ENCODE data around the gene DNLZ.
"Not testable (repeated sequence)": the region's sequence is repeated elsewhere in the genome, so short reads cannot be mapped to it uniquely, and the experiment has no call there.

The DNLZ gene

GRCh38 chr9:136354592-136355085 lies 8.9 kb downstream of the DNLZ start:
- Histone ChIP-seq H3K27ac (peak overlapping the region; percentile 12 to 17), H3K36me3 (peaks cover 0 to 46% (median 14%) of the 10 kb centered on the region in 3 donors), H3K27me3 (no peaks in the 10 kb centered on the region), H3K4me1 (peaks cover 0 to 5% (median 2%) of the 10 kb centered on the region in 4 donors), H3K9me3 (no peaks in the 10 kb centered on the region), H3K4me3 (no peak overlapping the region)
- intact Hi-C loops (cut with DNase I; ENCODE audit: low total_unique reads): no loop called here
- no peak for DNase-seq
- TF ChIP-seq CTCF (IDR thresholded peaks at IDR 0.05): no peak

DNA sequence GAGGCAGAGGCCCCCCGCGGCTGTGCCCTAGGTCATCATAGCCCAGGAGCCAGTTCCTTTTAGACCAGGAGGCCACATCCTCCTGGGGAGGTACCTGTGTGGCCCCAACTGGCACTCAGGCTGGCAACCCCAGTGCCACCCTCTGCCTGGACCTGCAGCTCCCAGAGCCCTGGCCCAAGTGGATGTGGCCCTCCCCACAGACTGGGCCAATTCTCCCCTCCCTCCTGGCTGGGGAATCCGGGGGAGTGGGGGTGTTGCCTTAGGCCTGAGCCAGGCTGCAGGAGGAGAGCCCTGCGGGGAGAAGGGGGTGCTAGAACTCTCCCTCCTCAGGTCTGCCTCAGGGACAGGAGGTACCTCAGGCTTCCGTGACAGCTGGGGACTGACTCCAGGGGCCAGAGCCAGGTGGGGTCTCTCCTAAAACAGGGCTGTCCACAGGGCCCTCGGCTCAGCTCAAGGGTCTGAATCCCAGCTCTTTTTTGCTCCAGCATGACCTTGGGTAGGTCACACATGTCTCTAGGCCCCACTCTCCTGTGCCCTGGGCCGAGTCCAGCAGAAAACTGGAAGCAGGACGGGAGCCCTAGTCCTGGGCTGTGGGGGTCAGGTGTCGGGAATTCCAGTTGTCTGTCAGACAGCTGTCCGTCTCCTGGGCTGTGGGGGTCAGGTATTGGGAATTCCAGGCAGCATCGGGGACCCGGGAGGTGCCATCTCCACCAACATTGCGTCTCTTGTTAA lies 9.6 kb downstream of the DNLZ start:
- H3K27me3 ChIP-seq: no peaks in the 10 kb centered on the region
- peak overlapping the region in 1 of 2 donors; percentile 17 for H3K27ac ChIP-seq
- H3K4me3 ChIP-seq: no peak overlapping the region
- H3K9me3 ChIP-seq: no peaks in the 10 kb centered on the region
- peaks cover 0 to 46% (median 21%) of the 10 kb centered on the region in 3 donors for H3K36me3 ChIP-seq
- intact Hi-C loops (cut with DNase I; ENCODE audit: low total_unique reads): no loop called here
- peaks cover 0 to 5% (median 2%) of the 10 kb centered on the region in 4 donors for H3K4me1 ChIP-seq
- TF ChIP-seq CTCF (IDR thresholded peaks at IDR 0.05): no peak
- no peak for DNase-seq

DNA sequence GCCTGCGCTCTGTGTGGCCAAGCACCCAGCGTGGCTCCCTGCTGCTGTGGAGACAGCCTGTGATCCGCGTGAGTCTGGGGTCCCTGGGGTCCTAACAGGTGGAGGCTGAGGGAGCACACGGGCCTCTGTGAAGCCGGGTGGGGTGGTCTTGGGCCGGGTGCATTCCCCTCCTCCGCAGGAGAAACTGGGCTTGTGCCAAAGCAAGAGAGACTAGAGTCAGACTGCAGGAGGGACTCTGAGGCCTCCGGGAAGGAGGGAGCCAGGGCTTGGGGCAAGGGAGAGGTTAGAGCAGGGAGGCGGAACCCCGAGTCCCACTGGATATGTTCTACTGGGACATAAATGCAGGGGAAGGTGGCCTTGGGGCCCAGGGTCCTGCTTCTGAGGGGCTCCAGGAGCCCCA lies 10.5 kb downstream of the DNLZ start:
- no peaks in the 10 kb centered on the region for H3K27me3 ChIP-seq
- no peaks in the 10 kb centered on the region for H3K9me3 ChIP-seq
- no peak for TF ChIP-seq CTCF (IDR thresholded peaks at IDR 0.05)
- peaks cover 0 to 43% (median 23%) of the 10 kb centered on the region in 3 donors for H3K36me3 ChIP-seq
- H3K4me3 ChIP-seq: no peak overlapping the region
- DNase-seq: no peak
- intact Hi-C loops (cut with DNase I; ENCODE audit: low total_unique reads): no loop called here
- no peak overlapping the region for H3K27ac ChIP-seq
- peaks cover 0 to 5% (median 2%) of the 10 kb centered on the region in 4 donors for H3K4me1 ChIP-seq

DNA sequence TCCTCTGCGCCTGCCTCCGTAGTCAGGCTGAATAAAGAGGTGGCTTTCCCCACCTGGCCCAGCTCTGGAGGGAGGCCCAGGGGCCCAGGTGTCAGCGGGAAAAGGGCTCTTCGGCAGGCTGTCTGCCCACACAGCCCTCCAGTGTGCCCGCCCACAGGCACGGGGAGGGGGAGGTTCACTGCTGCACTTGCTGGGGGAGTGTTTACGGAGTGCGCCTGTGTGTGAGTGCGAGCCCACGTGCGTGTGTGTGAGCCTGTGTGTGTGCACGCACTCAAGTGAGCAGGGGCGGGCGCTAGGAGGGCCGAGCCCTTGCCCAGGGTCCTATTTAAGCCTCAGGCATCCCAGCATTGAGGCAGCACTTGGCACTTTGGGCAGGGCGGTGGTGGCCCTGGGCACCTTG lies 10.9 kb downstream of the DNLZ start:
- no peak for TF ChIP-seq CTCF (IDR thresholded peaks at IDR 0.05)
- Histone ChIP-seq H3K36me3 (peaks cover 0 to 39% (median 23%) of the 10 kb centered on the region in 3 donors), H3K4me3 (no peak overlapping the region), H3K27ac (no peak overlapping the region), H3K27me3 (no peaks in the 10 kb centered on the region), H3K4me1 (peaks cover 0 to 5% (median 2%) of the 10 kb centered on the region in 4 donors), H3K9me3 (no peaks in the 10 kb centered on the region)
- intact Hi-C loops (cut with DNase I; ENCODE audit: low total_unique reads): no loop called here
- DNase-seq: no peak

- intact Hi-C loops (cut with DNase I; ENCODE audit: low total_unique reads); H3K4me1 ChIP-seq; H3K27ac ChIP-seq; DNase-seq; H3K9me3 ChIP-seq; H3K27me3 ChIP-seq; H3K4me3 ChIP-seq: not testable (repeated sequence)
- H3K36me3 ChIP-seq: peaks cover 0 to 31% (median 21%) of the 10 kb centered on the region in 3 donors
Observed at GRCh38 chr9:136351868-136352267, 11.7 kb downstream of the DNLZ start.

- no peak for TF ChIP-seq CTCF (IDR thresholded peaks at IDR 0.05)
- intact Hi-C loops (cut with DNase I; ENCODE audit: low total_unique reads): no loop called here
Observed at GRCh38 chr9:136351252-136351800, 12.2 kb downstream of the DNLZ start.

More at GRCh38 chr9:136351252-136351800, 12.2 kb downstream of the DNLZ start:
- H3K4me1 ChIP-seq: peaks cover 0 to 12% (median 9%) of the 10 kb centered on the region in 4 donors
- no peak overlapping the region for H3K4me3 ChIP-seq
- no peaks in the 10 kb centered on the region for H3K9me3 ChIP-seq
- DNase-seq: no peak
- H3K36me3 ChIP-seq: peaks cover 0 to 25% (median 15%) of the 10 kb centered on the region in 3 donors
- no peak overlapping the region for H3K27ac ChIP-seq
- H3K27me3 ChIP-seq: no peaks in the 10 kb centered on the region

Data from tibial artery (tissue), 4 donors.